H1 (cell line): ENCODE results near the gene LRRC15. TPM values are rescaled to one million over a fixed set of nuclear protein-coding genes. Genes with fewer than 3 reads are reported as not detected.

Source experiments
- CTCF ChIA-PET: fragments of 300-600 bp; sonication (Branson Sonifier 250); formaldehyde crosslinking; loops from one replicate; lab custom pipeline; 2021; ENCODE audit not compliant: partially characterized antibody; lab: Charles Lee
- POLR2A ChIA-PET: fragments of 300-600 bp; sonication (Branson Sonifier 250); formaldehyde crosslinking; loops from one replicate; lab custom pipeline; 2021; ENCODE audit warnings: inconsistent platforms; ENCODE audit not compliant: partially characterized antibody; lab: Charles Lee
- DNase-seq, 2 experiments: peaks; one replicate each; pipeline versions ENCODE4 v3.0.0 to v3.0.0-alpha.2; 2010 to 2022; ENCODE audit warnings: low spot score in 2 of 2, low read depth in 1 of 2, mixed read lengths in 1 of 2
- FAIRE-seq: peaks from 2 replicates; lab custom pipeline; 2011; peaks lifted over from hg19 to GRCh38; lab: Jason Lieb, UNC
- H2AFZ ChIP-seq: 2 replicates; pipeline ENCODE4 v1.8.1; 2012; ENCODE audit warnings: low read length, inconsistent platforms
- H2AK5ac ChIP-seq: 2 replicates; pipeline ENCODE4 v1.6.1; 2013; ENCODE audit warnings: low read depth, low read length
- H2BK120ac ChIP-seq: replicated peaks from 2 replicates; pipeline ENCODE3; 2013; ENCODE audit warnings: low read depth, low read length, inconsistent platforms
- H2BK12ac ChIP-seq: 2 replicates; pipeline ENCODE4 v1.6.1; 2013; ENCODE audit warnings: low read depth, low read length
- H2BK15ac ChIP-seq: 2 replicates; pipeline ENCODE4 v1.6.1; 2013; ENCODE audit warnings: low read length
- H2BK20ac ChIP-seq: 2 replicates; pipeline ENCODE4 v1.6.1; 2013; ENCODE audit warnings: low read length
- H2BK5ac ChIP-seq: 2 replicates; pipeline ENCODE4 v1.6.1; 2013; ENCODE audit warnings: low read depth, low read length
- H3K14ac ChIP-seq: 2 replicates; pipeline ENCODE4 v1.6.1; 2013; ENCODE audit warnings: inconsistent platforms; ENCODE audit not compliant: insufficient read length
- H3K18ac ChIP-seq: 2 replicates; pipeline ENCODE4 v1.6.1; 2013; ENCODE audit warnings: low read length; ENCODE audit errors: extremely low read depth
- H3K23ac ChIP-seq: 2 replicates; pipeline ENCODE4 v1.6.1; 2013; ENCODE audit warnings: inconsistent platforms; ENCODE audit not compliant: insufficient read length
- H3K23me2 ChIP-seq: 2 replicates; pipeline ENCODE4 v1.6.1; 2013; ENCODE audit warnings: low read depth, low read length
- H3K27ac ChIP-seq: 2 replicates; pipeline ENCODE4 v1.6.1; 2011; ENCODE audit warnings: low read depth, low read length, inconsistent platforms
- H3K27me3 ChIP-seq, 4 experiments: replicated peaks in 1 of 4; 1 replicate in 1 of 4; 2 replicates in 3 of 4; pipeline versions ENCODE4 v1.6.1 to v1.8.1; 2011 to 2013; ENCODE audit warnings: low read length in 3 of 4, mild to moderate bottlenecking in 3 of 4, inconsistent platforms in 2 of 4, mixed read lengths in 2 of 4, moderate library complexity in 1 of 4; ENCODE audit not compliant: control insufficient read depth in 3 of 4, insufficient read depth in 3 of 4; ENCODE audit errors: extremely low read depth in 1 of 4
- H3K36me3 ChIP-seq, 4 experiments: 2 replicates each; pipeline versions ENCODE4 v1.6.1 to v1.8.1; 2011 to 2013; ENCODE audit warnings: mild to moderate bottlenecking in 4 of 4, low read length in 3 of 4, moderate library complexity in 2 of 4, control low read depth in 1 of 4, inconsistent platforms in 1 of 4; ENCODE audit not compliant: insufficient read depth in 4 of 4, control insufficient read depth in 2 of 4
- H3K4ac ChIP-seq: replicated peaks from 2 replicates; pipeline ENCODE3; 2013; ENCODE audit warnings: low read length, low read depth, mixed read lengths, inconsistent platforms; ENCODE audit not compliant: insufficient read length
- H3K4me1 ChIP-seq, 4 experiments: replicated peaks in 1 of 4; 1 replicate in 1 of 4; 2 replicates in 3 of 4; pipeline versions ENCODE4 v1.6.1 to v1.8.1; 2011 to 2013; ENCODE audit warnings: low read length in 3 of 4, inconsistent platforms in 2 of 4, mixed read lengths in 1 of 4; ENCODE audit not compliant: insufficient read depth in 4 of 4, control insufficient read depth in 3 of 4
- H3K4me2 ChIP-seq, 2 experiments: 2 replicates each; pipeline versions ENCODE4 v1.6.1 to v1.8.1; 2011 to 2013; ENCODE audit warnings: low read depth in 2 of 2, low read length in 2 of 2, control low read depth in 1 of 2, inconsistent platforms in 1 of 2, mild to moderate bottlenecking in 1 of 2; ENCODE audit not compliant: insufficient read depth in 1 of 2
- H3K4me3 ChIP-seq, 4 experiments: fragments of 200-600, 300-600 bp in 1 of 4; sonication (generic), shearing (Covaris generic), sonication (Bioruptor Twin) in 1 of 4; 2 replicates each; pipeline versions ENCODE4 v1.5.1 to v1.8.1; 2011 to 2016; ENCODE audit warnings: low read length in 4 of 4, low read depth in 3 of 4, control low read depth in 2 of 4, inconsistent platforms in 2 of 4, mild to moderate bottlenecking in 2 of 4, mixed read lengths in 1 of 4, moderate library complexity in 1 of 4; ENCODE audit not compliant: insufficient read depth in 2 of 4; ENCODE audit errors: extremely low read depth in 1 of 4
- H3K56ac ChIP-seq: replicated peaks from 2 replicates; pipeline ENCODE3; 2013; ENCODE audit warnings: low read depth, mild to moderate bottlenecking, mixed read lengths, low read length, inconsistent platforms; ENCODE audit not compliant: insufficient read length
- H3K79me1 ChIP-seq: 2 replicates; pipeline ENCODE4 v1.6.1; 2013; ENCODE audit warnings: low read depth, low read length, control low read depth
- H3K79me2 ChIP-seq, 2 experiments: 2 replicates each; pipeline versions ENCODE4 v1.6.1 to v1.8.1; 2012 to 2013; ENCODE audit warnings: low read length in 2 of 2, mild to moderate bottlenecking in 2 of 2, inconsistent platforms in 1 of 2; ENCODE audit not compliant: insufficient read depth in 2 of 2, control insufficient read depth in 1 of 2
- H3K9ac ChIP-seq, 4 experiments: replicated peaks in 1 of 4; 1 replicate in 1 of 4; 2 replicates in 3 of 4; pipeline versions ENCODE4 v1.6.1 to v1.8.1; 2011 to 2013; ENCODE audit warnings: low read depth in 3 of 4, low read length in 3 of 4, control low read depth in 2 of 4, mild to moderate bottlenecking in 2 of 4, moderate library complexity in 2 of 4, inconsistent platforms in 1 of 4; ENCODE audit errors: extremely low read depth in 1 of 4
- H3K9me3 ChIP-seq, 2 experiments: 2 replicates each; pipeline versions ENCODE4 v1.6.1 to v1.8.1; 2012 to 2013; ENCODE audit warnings: mild to moderate bottlenecking in 2 of 2, moderate library complexity in 2 of 2, control low read depth in 1 of 2, inconsistent platforms in 1 of 2, low read depth in 1 of 2, low read length in 1 of 2, mixed read lengths in 1 of 2; ENCODE audit not compliant: insufficient read depth in 2 of 2
- H4K20me1 ChIP-seq, 2 experiments: replicated peaks in 1 of 2; 2 replicates each; pipeline versions ENCODE3 to v1.8.1; 2011 to 2013; ENCODE audit warnings: inconsistent platforms in 2 of 2, low read length in 2 of 2, mild to moderate bottlenecking in 1 of 2; ENCODE audit not compliant: insufficient read depth in 2 of 2, control insufficient read depth in 1 of 2
- H4K5ac ChIP-seq: 2 replicates; pipeline ENCODE4 v1.6.1; 2013; ENCODE audit warnings: low read length, low read depth, mixed read lengths, inconsistent platforms; ENCODE audit not compliant: insufficient read length
- H4K8ac ChIP-seq: 2 replicates; pipeline ENCODE4 v1.8.0; 2013; ENCODE audit warnings: mild to moderate bottlenecking, moderate library complexity, low read length, inconsistent platforms; ENCODE audit not compliant: insufficient read depth; ENCODE audit errors: extremely low read depth
- H4K91ac ChIP-seq: replicated peaks from 2 replicates; pipeline ENCODE3; 2013; ENCODE audit warnings: low read length, mixed read lengths, inconsistent platforms; ENCODE audit not compliant: insufficient read length
- CEBPB ChIP-seq: IDR thresholded peaks from 2 replicates; pipeline ENCODE4 v1.6.1; 2012; ENCODE audit warnings: low read depth, low read length
- CHD2 ChIP-seq: IDR thresholded peaks from 2 replicates; pipeline ENCODE4 v1.6.1; 2012; ENCODE audit warnings: low read length, improper control_type of control experiment
- CTBP2 ChIP-seq: IDR thresholded peaks from 2 replicates; pipeline ENCODE4 v1.7.0; 2011; ENCODE audit warnings: borderline replicate concordance, mild to moderate bottlenecking, moderate library complexity, mixed read lengths, low read length; ENCODE audit not compliant: insufficient read depth, insufficient read length
- EP300 ChIP-seq, 2 experiments: IDR thresholded peaks; 1 replicate in 1 of 2; 2 replicates in 1 of 2; pipeline ENCODE4 v1.6.1; 2011 to 2012; ENCODE audit warnings: low read depth in 2 of 2, low read length in 2 of 2, mild to moderate bottlenecking in 2 of 2, borderline replicate concordance in 1 of 2, inconsistent platforms in 1 of 2, moderate library complexity in 1 of 2
- EZH2 ChIP-seq: fragments of 200-600 bp; sonication (generic); IDR thresholded peaks from 2 replicates; pipeline ENCODE4 v1.7.1; 2012; ENCODE audit warnings: low read depth, mild to moderate bottlenecking, moderate library complexity, low read length, inconsistent platforms; ENCODE audit not compliant: severe bottlenecking
- POU5F1 ChIP-seq: IDR thresholded peaks from 2 replicates; pipeline ENCODE4 v1.6.1; 2011; ENCODE audit warnings: low read depth, mild to moderate bottlenecking, low read length, moderate library complexity
- RNF2 ChIP-seq: fragments of 200-900, 300-1000 bp; sonication (generic); IDR thresholded peaks from 2 replicates; pipeline ENCODE4 v1.7.1; 2016; ENCODE audit warnings: borderline replicate concordance, low read depth, mild to moderate bottlenecking, antibody characterized with exemption, low read length; ENCODE audit not compliant: poor library complexity, severe bottlenecking; ENCODE audit errors: missing control alignments
- SAP30 ChIP-seq: fragments of 300-600 bp; sonication (generic); IDR thresholded peaks from 2 replicates; pipeline ENCODE4 v1.7.1; 2012; ENCODE audit warnings: low read length, moderate library complexity, mild to moderate bottlenecking, inconsistent platforms; ENCODE audit not compliant: insufficient read depth, insufficient replicate concordance
- SIX5 ChIP-seq: IDR thresholded peaks from 2 replicates; pipeline ENCODE4 v1.6.1; 2011; ENCODE audit warnings: mild to moderate bottlenecking, low read depth, low read length
- SRF ChIP-seq: IDR thresholded peaks from 2 replicates; pipeline ENCODE4 v1.6.1; 2011; ENCODE audit warnings: mild to moderate bottlenecking, low read depth, low read length, moderate library complexity
- TAF7 ChIP-seq: optimal IDR thresholded peaks from 2 replicates; pipeline ENCODE3; 2011; ENCODE audit warnings: low read depth, mild to moderate bottlenecking, inconsistent platforms, low read length, moderate library complexity, borderline replicate concordance
- TCF12 ChIP-seq: IDR thresholded peaks from 2 replicates; pipeline ENCODE4 v1.6.1; 2011; ENCODE audit warnings: low read depth, mild to moderate bottlenecking, low read length
- ZNF274 ChIP-seq: IDR thresholded peaks from 2 replicates; pipeline ENCODE4 v1.7.0; 2012; ENCODE audit warnings: low read length, borderline replicate concordance; ENCODE audit errors: extremely low read depth
- WGBS, 2 experiments: shearing (Covaris generic) in 1 of 2; methylation state at CpG; one replicate each; pipeline versions ENCODE4 v1.1.6 to v1.1.7; 2013 to 2015; ENCODE audit warnings: low lambda C conversion rate in 2 of 2, mixed read lengths in 2 of 2, inconsistent platforms in 1 of 2, low coverage in 1 of 2, missing lambda C conversion rate in 1 of 2; ENCODE audit not compliant: insufficient replicate concordance in 2 of 2, insufficient coverage in 1 of 2, insufficient read length in 1 of 2; ENCODE audit errors: extremely low coverage in 1 of 2, missing lambda C conversion rate in 1 of 2; 5-methylcytosine and 5-hydroxymethylcytosine counted together
- polyA plus RNA-seq, 7 experiments: library from polyadenylated mRNA; depleted of rRNA in 3 of 7; stranded (reverse) in 5 of 7; unstranded in 2 of 7; fragments of >200 nt in 5 of 7; fragments of 200-250 nt in 2 of 7; gene quantifications; 1 replicate in 5 of 7; 2 replicates in 1 of 7; 4 replicates in 1 of 7; pipeline versions ENCODE4 v1.2.1 to v1.2.3, GENCODE V29; 2011 to 2013; ENCODE audit warnings: missing spikeins in 2 of 7, mixed read lengths in 2 of 7
- total RNA-seq: library from RNA; stranded (reverse); fragmentation: NEBNext Ultra II Directional; extraction: Animal tissue kit (Norgen Biotek cat#: 25700); gene quantifications from 2 replicates; pipeline ENCODE4 v1.2.1, GENCODE V29; 2021

Gene LRRC15
- total and polyA plus RNA-seq, 2 of the 8 experiments (the other 6 are each of a cell fraction or from before 2014, with no cell fraction given) = 0.15 to 0.37 TPM

- no peak overlapping the region for H4K91ac ChIP-seq
- H2AK5ac ChIP-seq = no peak overlapping the region
- peaks cover 4 to 22% (median 17%) of the 10 kb centered on the region in 4 experiments for H3K4me1 ChIP-seq
- 83% methylated on average over 2 of the region's 2 CpGs; no CpG with 5 or more reads in 1 of the 2 experiments for WGBS, 2 experiments
- H3K4me3 ChIP-seq = no peak overlapping the region
- no peak overlapping the region for H3K9ac ChIP-seq
- H4K20me1 ChIP-seq = no peaks in the 10 kb centered on the region
- no peak overlapping the region for H3K56ac ChIP-seq
- H2BK120ac ChIP-seq = no peak overlapping the region
- H3K23me2 ChIP-seq = no peaks in the 10 kb centered on the region
- no peaks in the 10 kb centered on the region for H3K79me1 ChIP-seq
- no peak overlapping the region for H3K4me2 ChIP-seq
- ChIA-PET POLR2A (interaction anchor here (1.5 kb wide), 1 partner anchor 58 kb away, joined by 3 read pairs; no protein-coding TSS in a partner anchor), CTCF (interaction anchor here (0.6 to 15.8 kb wide), 29 partner anchors 9 to 742 kb away, joined by 3 to 344 read pairs (median 5); partner anchors contain the start of genes GP5 and LRRC15)
- H3K4ac ChIP-seq = no peak overlapping the region
- H3K79me2 ChIP-seq = no peaks in the 10 kb centered on the region
- DNase-seq (no peak), FAIRE-seq (no peak)
- no peak overlapping the region for H2BK20ac ChIP-seq
- H3K36me3 ChIP-seq = no peaks in the 10 kb centered on the region
- H2AFZ ChIP-seq = no peak overlapping the region
- H4K5ac ChIP-seq = no peak overlapping the region
- no peak overlapping the region for H3K27ac ChIP-seq
- no peak overlapping the region for H2BK12ac ChIP-seq
- H4K8ac ChIP-seq = no peak overlapping the region
- no peak overlapping the region for H3K14ac ChIP-seq
- peaks cover 0 to 20% (median 11%) of the 10 kb centered on the region in 4 experiments; a peak in 6 of 7 replicates for H3K27me3 ChIP-seq
- H3K9me3 ChIP-seq = no peaks in the 10 kb centered on the region
- no peak overlapping the region for H3K23ac ChIP-seq
- no peak overlapping the region for H3K18ac ChIP-seq
- no peak overlapping the region for H2BK5ac ChIP-seq
- no peak overlapping the region for H2BK15ac ChIP-seq
- TF ChIP-seq ZNF274 (no peak), SIX5 (no peak), RNF2 (no peak), EZH2 (no peak), SRF (no peak), CEBPB (no peak), POU5F1 (no peak), TAF7 (no peak), CHD2 (no peak), SAP30 (no peak), CTBP2 (no peak), EP300 (IDR thresholded peaks at IDR 0.05; ENCODE audit: borderline replicate concordance in 1 of 2, low read depth in 2 of 2, low read length in 2 of 2) (no peak), TCF12 (no peak)
- TF ChIP-seq, all 59 proteins: peak for 0
Observed at GRCh38 chr3:194343561-194343893, 26.0 kb downstream of the LRRC15 start.
